GM13976 (cell line): ENCODE results near the gene RABAC1.

ENCODE experiments used
- DNase-seq: peaks from one replicate; pipeline ENCODE4 v3.0.0; 2012; ENCODE audit warnings: low spot score
- in situ Hi-C: fragments of 300-500 bp; cut with MboI; formaldehyde crosslinking; loops from one replicate; pipeline ENCODE4 v1.12.0; 2022; ENCODE audit warnings: low sequenced_read_pairs, mixed read lengths, inconsistent platforms; ENCODE audit not compliant: unreplicated experiment
- TF ChIP-seq, protein P1 (sequence below): IDR thresholded peaks from 2 replicates; pipeline ENCODE4 v1.5.1; 2012; ENCODE audit warnings: borderline replicate concordance, mild to moderate bottlenecking; ENCODE audit not compliant: insufficient read depth; ENCODE audit errors: extremely low read depth, missing control alignments, control extremely low read depth

Gene RABAC1

DNA sequence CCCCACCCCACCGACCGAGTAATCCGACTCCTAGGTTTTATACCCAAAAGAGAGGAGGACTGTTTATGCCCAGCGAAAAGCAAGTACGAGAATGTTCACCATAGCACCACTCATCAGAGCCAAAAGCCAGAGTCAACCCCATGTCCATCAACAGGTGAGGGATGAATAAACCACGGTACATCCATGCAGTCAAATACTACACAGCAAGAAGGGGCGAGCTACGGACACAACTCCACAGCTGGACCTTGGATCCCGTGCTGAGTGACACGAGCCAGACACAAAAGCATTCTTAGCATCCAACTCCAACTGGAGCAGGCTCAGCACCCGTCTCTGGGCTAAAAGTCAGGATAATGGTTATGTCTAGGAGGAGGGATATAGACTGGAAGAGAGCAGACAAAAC lies 12.2 kb upstream of the RABAC1 start:
- TF ChIP-seq, protein P1, sequence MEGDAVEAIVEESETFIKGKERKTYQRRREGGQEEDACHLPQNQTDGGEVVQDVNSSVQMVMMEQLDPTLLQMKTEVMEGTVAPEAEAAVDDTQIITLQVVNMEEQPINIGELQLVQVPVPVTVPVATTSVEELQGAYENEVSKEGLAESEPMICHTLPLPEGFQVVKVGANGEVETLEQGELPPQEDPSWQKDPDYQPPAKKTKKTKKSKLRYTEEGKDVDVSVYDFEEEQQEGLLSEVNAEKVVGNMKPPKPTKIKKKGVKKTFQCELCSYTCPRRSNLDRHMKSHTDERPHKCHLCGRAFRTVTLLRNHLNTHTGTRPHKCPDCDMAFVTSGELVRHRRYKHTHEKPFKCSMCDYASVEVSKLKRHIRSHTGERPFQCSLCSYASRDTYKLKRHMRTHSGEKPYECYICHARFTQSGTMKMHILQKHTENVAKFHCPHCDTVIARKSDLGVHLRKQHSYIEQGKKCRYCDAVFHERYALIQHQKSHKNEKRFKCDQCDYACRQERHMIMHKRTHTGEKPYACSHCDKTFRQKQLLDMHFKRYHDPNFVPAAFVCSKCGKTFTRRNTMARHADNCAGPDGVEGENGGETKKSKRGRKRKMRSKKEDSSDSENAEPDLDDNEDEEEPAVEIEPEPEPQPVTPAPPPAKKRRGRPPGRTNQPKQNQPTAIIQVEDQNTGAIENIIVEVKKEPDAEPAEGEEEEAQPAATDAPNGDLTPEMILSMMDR, result no peak
- in situ Hi-C loops, result no loop called here
- no peak for DNase-seq

DNA sequence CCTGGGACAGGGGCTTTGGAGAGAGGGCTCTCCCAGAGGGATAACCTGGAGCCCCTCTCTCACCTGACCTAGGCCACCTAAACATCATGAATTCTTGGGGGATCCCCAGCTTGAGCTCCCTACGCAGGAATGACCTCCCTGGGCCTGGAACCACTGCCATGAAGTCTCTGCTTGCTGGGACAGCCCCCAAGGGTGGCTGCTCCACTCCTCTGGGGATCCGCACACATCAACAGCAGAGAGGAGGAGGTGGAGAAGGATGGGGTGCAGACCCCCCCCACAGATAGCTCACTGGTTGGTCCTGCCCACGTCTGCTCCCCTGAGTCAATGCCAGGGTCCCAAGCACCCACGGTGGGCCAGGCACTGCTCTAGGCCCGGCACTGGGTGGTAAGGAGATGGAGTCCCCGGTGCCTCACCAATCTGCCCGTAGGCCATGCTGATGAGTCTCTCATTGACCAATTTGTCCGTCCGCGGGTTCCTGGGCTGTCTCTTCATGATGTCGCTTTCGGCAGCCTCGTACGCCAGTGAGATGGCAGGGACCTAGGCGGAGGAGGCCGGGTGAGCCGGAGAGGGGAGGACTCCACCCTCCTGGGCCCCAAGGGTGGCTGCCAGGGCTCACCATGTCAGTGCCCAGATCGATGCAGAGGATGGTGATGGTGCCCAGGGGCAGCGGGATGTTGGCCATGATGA lies 10.8 kb upstream of the RABAC1 start:
- DNase-seq, result no peak
- TF ChIP-seq, protein P1, result no peak
- in situ Hi-C loops, result no loop called here

DNA sequence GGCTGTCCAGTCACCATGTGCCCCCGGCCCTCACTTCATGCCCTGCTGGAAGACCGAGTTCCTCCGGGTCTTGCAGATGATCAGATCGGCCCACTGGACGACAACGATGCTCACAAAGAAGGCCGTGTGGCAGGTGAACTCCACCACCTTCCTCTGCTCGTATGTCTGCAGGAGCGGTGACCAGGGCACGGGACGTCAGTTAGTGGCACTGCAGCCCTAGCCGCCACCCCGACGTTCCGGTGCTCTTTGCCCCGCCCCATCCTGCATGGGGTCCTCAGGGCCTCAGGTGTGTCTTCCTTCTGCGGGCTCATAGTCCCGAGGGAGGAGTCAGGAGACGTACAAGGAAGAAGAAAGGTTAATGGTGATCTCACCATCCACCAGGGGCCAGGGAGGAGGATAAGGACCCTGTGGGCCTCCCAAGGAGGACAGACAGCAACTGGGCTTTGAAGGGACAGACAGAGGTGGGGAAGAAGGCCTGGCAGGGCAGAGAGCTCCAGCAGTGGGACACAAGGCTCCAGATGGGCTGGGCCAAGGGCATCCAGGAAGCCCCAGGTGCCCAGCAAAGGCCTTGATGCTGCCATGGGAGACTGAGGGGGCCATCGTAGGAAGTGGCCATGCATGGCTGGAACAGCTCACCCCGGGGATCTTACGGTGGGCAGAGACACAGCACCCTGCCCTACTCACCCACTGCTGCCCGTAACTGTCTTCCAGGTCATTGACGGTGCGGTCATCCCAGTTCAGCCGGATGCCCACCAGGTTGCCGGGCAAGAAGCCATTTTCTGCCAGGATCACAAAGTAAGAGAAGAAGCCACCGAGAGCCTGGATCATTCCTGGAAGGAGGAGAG lies 9.9 kb upstream of the RABAC1 start:
- no peak for DNase-seq
- TF ChIP-seq, protein P1, result no peak
- in situ Hi-C loops, result no loop called here

DNA sequence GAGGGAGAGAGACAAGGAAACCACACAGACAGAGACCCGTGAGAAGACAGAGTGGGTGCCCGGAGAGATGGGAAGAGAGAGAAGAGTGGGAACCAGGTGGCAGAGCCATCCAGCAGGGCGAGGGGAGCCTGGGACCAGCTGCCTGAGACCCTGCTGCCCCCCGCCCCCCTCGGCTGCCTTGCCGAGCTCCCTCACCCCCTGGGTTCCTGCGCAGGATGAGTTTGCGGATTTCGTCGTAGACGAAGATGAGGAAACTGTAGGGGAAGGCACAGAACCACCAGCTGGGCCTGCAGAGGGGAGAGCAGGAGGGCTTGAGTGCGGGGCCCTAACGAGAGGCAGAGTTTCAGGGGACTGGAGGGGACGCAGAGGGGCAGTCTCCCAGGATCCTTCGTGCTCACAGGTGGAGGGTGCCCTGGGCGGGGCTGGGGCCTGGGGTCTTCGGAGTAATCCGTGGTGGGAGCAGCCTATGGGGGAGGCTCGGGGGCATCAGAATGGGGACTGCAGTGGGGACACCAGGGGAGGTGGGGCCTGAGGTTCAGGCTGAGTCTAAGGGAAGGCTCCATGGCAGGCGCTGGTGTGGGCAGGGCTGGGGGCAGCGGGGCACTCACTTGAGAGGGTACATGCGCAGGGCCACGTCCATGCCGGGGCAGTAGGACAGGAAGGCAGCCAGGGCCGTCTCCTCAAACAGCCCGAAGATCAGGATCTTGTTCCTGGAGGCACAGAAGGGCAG lies 8.1 kb upstream of the RABAC1 start:
- DNase-seq, result no peak
- in situ Hi-C loops, result no loop called here
- TF ChIP-seq, protein P1, result no peak

DNA sequence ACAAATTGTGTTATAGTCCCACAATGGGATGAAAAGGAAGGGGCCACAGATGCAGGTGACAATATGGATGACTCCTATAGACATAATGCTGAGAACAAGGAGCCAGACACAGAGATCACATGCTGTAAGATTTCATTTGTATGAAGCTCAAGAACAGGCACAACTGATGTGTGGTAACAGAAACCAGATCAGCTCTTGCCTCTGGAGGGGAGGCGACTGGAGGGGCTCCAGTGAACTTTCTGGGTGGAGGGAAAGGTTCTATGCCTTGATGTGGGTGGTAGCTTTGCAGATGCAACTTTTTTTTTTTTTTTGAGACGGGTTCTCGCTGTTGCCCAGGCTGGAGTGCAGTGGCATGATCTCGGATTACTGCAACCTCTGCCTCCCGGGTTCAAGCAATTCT lies 6.0 kb upstream of the RABAC1 start:
- TF ChIP-seq, protein P1, result no peak
- in situ Hi-C loops, result no loop called here
- no peak for DNase-seq

DNA sequence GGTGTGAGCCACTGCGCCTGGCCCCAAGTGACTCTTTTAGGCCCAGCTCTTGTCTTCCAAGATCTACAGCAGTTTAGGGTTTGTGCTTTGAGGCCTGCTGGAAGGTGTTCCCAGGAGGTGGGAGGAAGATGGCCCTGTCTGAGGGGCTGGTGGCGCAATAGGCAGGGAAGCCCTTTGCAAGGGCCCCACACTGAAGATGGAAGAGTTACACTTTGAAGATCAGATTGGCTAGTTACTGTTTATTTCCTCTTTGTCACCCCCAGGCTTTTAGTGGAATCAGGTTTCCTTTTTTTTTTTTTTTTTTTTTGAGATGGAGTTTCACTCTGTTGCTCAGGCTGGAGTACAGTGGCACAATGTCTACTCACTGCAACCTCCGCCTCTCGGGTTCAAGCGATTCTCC lies 1.9 kb upstream of the RABAC1 start:
- no peak for DNase-seq
- TF ChIP-seq, protein P1, result no peak
- in situ Hi-C loops, result no loop called here
